Nephron progenitor cell (in vitro differentiated cells): ENCODE results near the gene AFAP1L2.

Experiments used
- DNase-seq: peaks from one replicate; pipeline ENCODE4 v3.0.0; 2021
- H3K27ac Mint-ChIP-seq: 2 replicates; pipeline ENCODE4 v1.8.0; 2021; ENCODE audit warnings: mild to moderate bottlenecking, moderate library complexity, mixed read lengths
- H3K27me3 Mint-ChIP-seq: 2 replicates; pipeline ENCODE4 v1.8.0; 2021; ENCODE audit warnings: mild to moderate bottlenecking, low read depth, mixed read lengths; ENCODE audit not compliant: poor library complexity
- H3K36me3 Mint-ChIP-seq: 2 replicates; pipeline ENCODE4 v1.8.0; 2021; ENCODE audit warnings: low read depth, mixed read lengths
- H3K4me1 Mint-ChIP-seq: 2 replicates; pipeline ENCODE4 v1.8.0; 2021; ENCODE audit warnings: mixed read lengths
- H3K4me3 Mint-ChIP-seq: 2 replicates; pipeline ENCODE4 v1.8.0; 2021; ENCODE audit warnings: mild to moderate bottlenecking, moderate library complexity, mixed read lengths
- H3K9me3 Mint-ChIP-seq: 2 replicates; pipeline ENCODE4 v1.8.0; 2021; ENCODE audit warnings: mild to moderate bottlenecking, moderate library complexity, mixed read lengths
- TF ChIP-seq, protein P1 (sequence below): fragments of 200-600 bp; sonication (generic); IDR thresholded peaks from 2 replicates; pipeline ENCODE4 v1.5.0; 2021; ENCODE audit warnings: antibody characterized with exemption

AFAP1L2 gene

DNA sequence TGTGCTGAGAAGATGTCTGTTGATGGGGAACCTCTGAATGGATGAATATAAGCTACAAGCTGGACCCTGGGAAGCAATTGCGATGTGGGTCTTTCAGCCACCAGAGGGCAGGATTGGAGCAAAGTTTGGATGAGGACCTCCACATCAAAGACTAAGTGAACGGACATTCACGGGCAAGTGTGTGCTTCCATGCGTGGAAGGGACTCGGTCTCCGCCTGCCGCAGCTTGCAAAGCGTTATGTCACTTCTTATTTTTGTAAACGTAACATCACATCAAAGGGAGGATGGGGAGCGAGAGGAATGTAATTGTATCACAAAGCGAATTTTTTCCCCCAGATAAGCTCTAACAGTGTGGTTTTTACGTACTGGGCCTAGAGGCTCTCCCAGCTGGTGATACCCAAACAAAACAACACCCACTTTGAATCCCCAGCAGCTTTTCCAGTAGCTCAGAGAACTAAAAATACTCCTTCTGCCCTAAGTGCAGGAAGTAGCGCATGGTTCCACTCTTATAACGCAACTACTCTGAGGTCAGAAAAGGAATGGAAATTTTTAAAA is 100.2 kb downstream of the AFAP1L2 start:
- Mint-ChIP-seq H3K9me3 (no peaks in the 10 kb centered on the region), H3K4me3 (peak overlapping the region; percentile 87), H3K27me3 (peaks cover 9% of the 10 kb centered on the region), H3K36me3 (peaks cover 19% of the 10 kb centered on the region), H3K27ac (no peak overlapping the region), H3K4me1 (peaks cover 31% of the 10 kb centered on the region)
- DNase-seq: peak; percentile 87
- TF ChIP-seq, protein P1, sequence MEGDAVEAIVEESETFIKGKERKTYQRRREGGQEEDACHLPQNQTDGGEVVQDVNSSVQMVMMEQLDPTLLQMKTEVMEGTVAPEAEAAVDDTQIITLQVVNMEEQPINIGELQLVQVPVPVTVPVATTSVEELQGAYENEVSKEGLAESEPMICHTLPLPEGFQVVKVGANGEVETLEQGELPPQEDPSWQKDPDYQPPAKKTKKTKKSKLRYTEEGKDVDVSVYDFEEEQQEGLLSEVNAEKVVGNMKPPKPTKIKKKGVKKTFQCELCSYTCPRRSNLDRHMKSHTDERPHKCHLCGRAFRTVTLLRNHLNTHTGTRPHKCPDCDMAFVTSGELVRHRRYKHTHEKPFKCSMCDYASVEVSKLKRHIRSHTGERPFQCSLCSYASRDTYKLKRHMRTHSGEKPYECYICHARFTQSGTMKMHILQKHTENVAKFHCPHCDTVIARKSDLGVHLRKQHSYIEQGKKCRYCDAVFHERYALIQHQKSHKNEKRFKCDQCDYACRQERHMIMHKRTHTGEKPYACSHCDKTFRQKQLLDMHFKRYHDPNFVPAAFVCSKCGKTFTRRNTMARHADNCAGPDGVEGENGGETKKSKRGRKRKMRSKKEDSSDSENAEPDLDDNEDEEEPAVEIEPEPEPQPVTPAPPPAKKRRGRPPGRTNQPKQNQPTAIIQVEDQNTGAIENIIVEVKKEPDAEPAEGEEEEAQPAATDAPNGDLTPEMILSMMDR: peak; percentile 70

DNA sequence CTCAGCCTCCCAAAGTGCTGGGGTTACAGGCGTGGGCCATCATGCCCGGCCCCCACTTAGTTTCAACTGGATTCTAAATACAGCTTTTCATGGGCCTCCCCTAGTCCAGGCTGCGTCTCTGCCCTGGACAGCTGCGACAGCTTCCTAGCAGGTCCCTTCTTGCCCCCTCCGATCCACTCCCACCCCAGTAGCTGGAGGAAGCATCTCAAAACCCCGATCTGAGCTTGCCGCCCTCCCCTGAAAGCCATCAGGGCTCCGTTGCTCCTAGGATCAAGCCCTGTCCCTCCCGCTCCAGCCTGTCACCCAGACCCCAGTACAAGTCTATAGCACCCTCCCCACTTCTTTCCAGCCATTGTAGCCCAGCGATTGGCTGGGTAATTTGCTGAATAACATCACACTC is 100.7 kb downstream of the AFAP1L2 start:
- no peaks in the 10 kb centered on the region for H3K9me3 Mint-ChIP-seq
- peaks cover 25% of the 10 kb centered on the region for H3K36me3 Mint-ChIP-seq
- H3K4me1 Mint-ChIP-seq: peaks cover 31% of the 10 kb centered on the region
- H3K27me3 Mint-ChIP-seq: peaks cover 10% of the 10 kb centered on the region
- TF ChIP-seq, protein P1: no peak
- no peak for DNase-seq
- H3K27ac Mint-ChIP-seq: no peak overlapping the region
- H3K4me3 Mint-ChIP-seq: peak overlapping the region; percentile 87

DNA sequence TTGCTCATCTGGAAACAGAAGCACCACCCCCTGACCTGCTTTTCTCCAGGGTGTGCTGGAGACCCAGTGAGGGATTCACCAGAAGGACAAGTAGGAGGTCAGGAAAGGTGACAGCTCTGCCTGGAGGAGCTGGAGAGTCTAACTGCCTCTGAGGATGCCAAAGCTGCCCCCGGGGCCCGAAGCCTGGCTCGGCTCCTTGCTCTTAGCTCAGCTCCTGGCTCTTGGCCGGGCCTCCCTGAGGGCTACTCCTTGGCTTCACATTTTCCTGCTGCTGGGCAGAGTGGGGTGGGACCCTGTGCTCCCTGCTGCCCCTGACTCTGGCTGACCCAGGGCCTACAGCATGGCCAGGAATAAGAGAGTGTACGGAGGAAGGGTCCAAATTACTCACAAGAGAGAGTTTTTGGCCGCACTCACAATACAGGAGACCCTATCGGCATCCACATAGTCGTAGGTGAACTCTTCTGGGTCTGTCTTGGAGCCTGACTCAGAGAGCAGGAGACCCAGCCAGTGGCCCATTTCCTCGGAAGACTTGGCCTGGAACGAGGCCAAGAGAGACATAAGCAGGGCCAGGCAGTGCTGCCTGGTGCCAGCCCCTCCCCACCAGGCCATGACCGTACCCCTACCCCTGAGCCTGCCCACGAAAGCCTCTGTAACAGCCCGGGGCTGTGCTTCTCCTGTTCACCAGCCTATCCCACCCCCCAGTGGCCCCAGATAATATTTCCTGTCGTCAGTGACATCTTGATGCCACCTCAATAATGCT is 102.2 kb downstream of the AFAP1L2 start:
- Mint-ChIP-seq H3K36me3 (peaks cover 38% of the 10 kb centered on the region), H3K27ac (peak overlapping the region; percentile 1), H3K9me3 (no peaks in the 10 kb centered on the region), H3K4me3 (no peak overlapping the region), H3K27me3 (peaks cover 5% of the 10 kb centered on the region), H3K4me1 (peaks cover 23% of the 10 kb centered on the region)
- DNase-seq: no peak
- TF ChIP-seq, protein P1: no peak

DNA sequence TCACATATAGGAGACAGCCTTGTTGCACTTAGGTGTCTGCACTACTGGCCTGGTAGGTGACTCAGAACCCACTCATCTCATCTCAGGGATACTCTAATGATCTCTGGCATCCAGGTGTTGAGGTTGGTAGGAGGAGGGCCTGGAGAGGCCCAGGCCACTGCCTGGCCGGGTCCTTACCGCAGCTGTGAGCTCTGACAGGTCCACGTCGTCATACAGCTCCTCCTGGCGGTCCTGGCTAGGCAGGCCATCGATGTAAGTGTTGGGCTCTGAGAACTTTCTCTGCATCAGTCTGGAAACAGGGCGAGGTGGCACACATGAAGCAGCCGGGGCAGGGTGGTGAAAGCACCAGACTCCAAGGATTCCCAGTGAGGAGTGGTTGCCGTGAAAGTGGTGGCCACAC is 103.1 kb downstream of the AFAP1L2 start:
- Mint-ChIP-seq H3K4me3 (no peak overlapping the region), H3K36me3 (peaks cover 47% of the 10 kb centered on the region), H3K27me3 (peaks cover 4% of the 10 kb centered on the region), H3K9me3 (peaks cover 5% of the 10 kb centered on the region), H3K4me1 (peaks cover 21% of the 10 kb centered on the region), H3K27ac (no peak overlapping the region)
- TF ChIP-seq, protein P1: no peak
- no peak for DNase-seq

DNA sequence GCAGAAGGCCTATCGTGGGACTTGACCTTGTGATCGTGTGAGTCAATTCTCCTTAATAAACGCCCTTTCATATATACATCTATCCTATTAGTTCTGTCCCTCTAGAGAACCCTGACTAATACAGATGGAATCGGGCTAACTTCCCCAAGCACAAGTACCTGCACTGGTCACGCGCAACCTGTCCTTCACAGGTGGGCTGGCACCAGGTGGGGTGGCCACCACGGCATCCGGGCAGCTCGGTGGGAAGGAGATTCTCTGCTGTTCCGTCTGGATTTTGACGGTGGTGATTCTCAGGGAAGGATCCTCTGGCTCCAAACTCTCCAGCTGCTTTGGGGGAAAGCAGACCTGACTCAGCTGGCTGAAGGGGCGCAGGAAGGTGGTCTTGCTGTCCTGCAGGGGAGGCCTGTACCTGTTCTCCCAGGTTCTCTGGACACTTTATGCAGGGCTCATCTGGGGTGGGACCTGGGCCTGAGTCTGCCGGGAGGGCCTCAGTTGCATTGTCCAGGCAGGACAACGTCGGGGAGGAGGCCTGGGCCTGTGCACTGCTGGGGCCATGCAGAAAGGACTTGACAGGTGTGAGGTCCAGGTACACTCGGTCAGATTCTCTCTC is 104.2 kb downstream of the AFAP1L2 start:
- H3K27ac Mint-ChIP-seq: no peak overlapping the region
- H3K36me3 Mint-ChIP-seq: peaks cover 57% of the 10 kb centered on the region
- no peak overlapping the region for H3K4me3 Mint-ChIP-seq
- TF ChIP-seq, protein P1: no peak
- DNase-seq: no peak
- H3K9me3 Mint-ChIP-seq: peaks cover 15% of the 10 kb centered on the region
- peaks cover 4% of the 10 kb centered on the region for H3K27me3 Mint-ChIP-seq
- peaks cover 21% of the 10 kb centered on the region for H3K4me1 Mint-ChIP-seq
